ENCODE data around the gene PTGDS. TPM values are rescaled to one million over a fixed set of nuclear protein-coding genes. Genes with fewer than 3 reads are reported as not detected.
A peak's percentile ranks its signal among the peaks of the same experiment; 100 is the strongest.

Gene PTGDS
- total and polyA plus RNA-seq, 9 of the 15 experiments (the other 6 are each of a cell fraction or from before 2014, with no cell fraction given) = 0.46 to 7.1 (median 2.0) TPM

DNA sequence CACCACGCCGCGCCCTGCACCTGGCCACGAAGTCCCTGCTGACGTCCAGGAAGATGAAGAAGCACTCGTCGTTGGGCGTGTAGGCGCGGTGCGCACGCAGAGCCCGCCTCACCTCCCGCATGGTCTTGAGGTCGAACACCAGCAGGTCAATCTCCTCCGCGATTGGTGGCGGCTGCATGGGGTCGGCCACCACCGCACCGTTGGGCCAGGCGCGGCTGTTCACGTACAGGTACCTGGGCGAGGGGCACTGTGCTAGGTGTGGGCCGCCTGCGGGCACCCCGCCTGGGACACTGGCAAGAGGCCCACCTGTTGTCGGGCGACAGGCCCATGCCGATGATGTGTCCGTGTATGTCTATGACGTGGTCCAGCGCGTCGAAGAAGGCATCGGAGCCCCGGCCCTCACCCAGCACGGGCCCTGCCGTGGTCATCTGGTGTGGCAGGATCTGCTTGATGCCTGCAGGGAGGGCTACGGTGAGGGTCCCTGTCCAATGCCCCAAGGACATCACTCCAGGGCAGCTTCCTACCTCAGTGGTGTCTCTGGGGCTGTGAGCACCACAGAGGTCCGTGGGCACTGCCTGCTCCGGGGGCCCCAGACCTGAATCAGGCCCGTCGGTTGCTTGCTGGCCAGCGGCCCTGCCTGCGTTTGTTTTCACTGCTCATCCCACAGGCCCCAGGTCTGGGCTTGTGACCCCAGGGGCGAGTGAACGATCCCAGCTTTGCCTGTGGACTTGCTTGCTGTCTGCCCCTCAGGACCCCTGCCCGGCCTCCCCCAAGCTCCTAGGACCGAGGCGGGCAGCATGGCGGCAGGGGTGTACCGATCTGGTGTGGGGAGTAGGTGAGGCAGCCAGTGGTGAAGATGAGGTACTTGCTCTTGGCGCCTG, 35.8 kb upstream of the PTGDS start:
- Histone ChIP-seq H3K36me3 (ENCODE audit: control insufficient read depth, insufficient read depth, low read length) (peaks cover 54% of the 10 kb centered on the region; the same call in 2 of the 3 replicates), H3K4me2 (ENCODE audit: insufficient read depth, low read length) (no peak overlapping the region), H3K79me2 (ENCODE audit: control insufficient read depth, insufficient read depth, low read length) (peaks cover 26% of the 10 kb centered on the region), H3K4me1 (replicated peaks in 1 of 2; ENCODE audit: control insufficient read depth in 2 of 2, insufficient read depth in 2 of 2, low read length in 2 of 2) (peaks cover 20 to 74% of the 10 kb centered on the region in 2 experiments), H3K27me3 (ENCODE audit: control insufficient read depth in 2 of 2, insufficient read depth in 2 of 2, low read length in 2 of 2) (no peaks in the 10 kb centered on the region), H3K9ac (ENCODE audit: insufficient read depth in 1 of 2, low read depth in 2 of 2, low read length in 2 of 2) (peak overlapping the region in 1 of 2 experiments; percentile 7; a peak in 1 of 4 replicates), H3K4me3 (no peak overlapping the region), H3K9me1 (ENCODE audit: control insufficient read depth, insufficient read depth, low read length) (peaks cover 3% of the 10 kb centered on the region), H3K9me3 (replicated peaks; ENCODE audit: control insufficient read depth, insufficient read depth, low read depth, low read length) (no peaks in the 10 kb centered on the region), H3K27ac (ENCODE audit: extremely low read depth, low read depth, low read length) (no peak overlapping the region), H4K20me1 (replicated peaks; ENCODE audit: control insufficient read depth, insufficient read depth, low read length) (no peaks in the 10 kb centered on the region), H2AFZ (ENCODE audit: low read depth, low read length) (no peak overlapping the region)
- intact Hi-C loops (cut with micrococcal nuclease) = loop anchor here (5.0 kb wide), 1 partner anchor 94 kb away; the partner anchor contains the start of gene PHPT1
- FAIRE-seq (no peak), ATAC-seq (no peak), DNase-seq (ENCODE audit: extremely low read depth in 1 of 4, low spot score in 3 of 4) (no peak)
- 97% methylated on average over 48 of the region's 55 CpGs for WGBS (ENCODE audit: insufficient coverage, low coverage, missing lambda C conversion rate)
- ChIA-PET CTCF (ENCODE audit: low intra/inter-chr PET ratio) (no interaction called here), POLR2A (interaction anchor here (0.7 kb wide), 1 partner anchor 15 kb away, joined by 3 read pairs; no protein-coding TSS in a partner anchor)
- TF ChIP-seq U2AF1 (optimal IDR thresholded peaks at IDR 0.05; ENCODE audit: low read depth, low read length) (no peak), HNRNPL (IDR thresholded peaks at IDR 0.05; ENCODE audit: low read depth, low read length) (peak; percentile 57; the same call in 1 of the 2 replicates), POLR2G (IDR thresholded peaks at IDR 0.05; ENCODE audit: low read depth, low read length) (peak; percentile 58), GTF2A2 (tag; IDR thresholded peaks at IDR 0.05) (no peak), MCM5 (IDR thresholded peaks at IDR 0.05; ENCODE audit: low read depth) (no peak), RBM22 (IDR thresholded peaks at IDR 0.05; ENCODE audit: low read depth, low read length, poor library complexity, severe bottlenecking) (peak; percentile 71), RBFOX2 (IDR thresholded peaks at IDR 0.05; ENCODE audit: low read depth, low read length) (peak; percentile 16)
- TF ChIP-seq, protein P1, sequence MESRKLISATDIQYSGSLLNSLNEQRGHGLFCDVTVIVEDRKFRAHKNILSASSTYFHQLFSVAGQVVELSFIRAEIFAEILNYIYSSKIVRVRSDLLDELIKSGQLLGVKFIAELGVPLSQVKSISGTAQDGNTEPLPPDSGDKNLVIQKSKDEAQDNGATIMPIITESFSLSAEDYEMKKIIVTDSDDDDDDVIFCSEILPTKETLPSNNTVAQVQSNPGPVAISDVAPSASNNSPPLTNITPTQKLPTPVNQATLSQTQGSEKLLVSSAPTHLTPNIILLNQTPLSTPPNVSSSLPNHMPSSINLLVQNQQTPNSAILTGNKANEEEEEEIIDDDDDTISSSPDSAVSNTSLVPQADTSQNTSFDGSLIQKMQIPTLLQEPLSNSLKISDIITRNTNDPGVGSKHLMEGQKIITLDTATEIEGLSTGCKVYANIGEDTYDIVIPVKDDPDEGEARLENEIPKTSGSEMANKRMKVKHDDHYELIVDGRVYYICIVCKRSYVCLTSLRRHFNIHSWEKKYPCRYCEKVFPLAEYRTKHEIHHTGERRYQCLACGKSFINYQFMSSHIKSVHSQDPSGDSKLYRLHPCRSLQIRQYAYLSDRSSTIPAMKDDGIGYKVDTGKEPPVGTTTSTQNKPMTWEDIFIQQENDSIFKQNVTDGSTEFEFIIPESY (CRISPR knock-in tag; IDR thresholded peaks at IDR 0.05) = peak; percentile 95
- in situ Hi-C loops (cut with MboI) = no loop called here
- BruUV-seq (replicated peaks) = no TSS peak
